ENCODE data around the gene HCN2. TPM values are rescaled to one million over a fixed set of nuclear protein-coding genes. Genes with fewer than 3 reads are reported as not detected.
"Not testable (repeated sequence)": the region's sequence is repeated elsewhere in the genome, so short reads cannot be mapped to it uniquely, and the experiment has no call there.

HCN2 gene
- total RNA-seq, 1 donor from 2014 or later, result 0.55 TPM

GRCh38 chr19:585146-585545 is 4.5 kb upstream of the HCN2 start:
- not testable (repeated sequence) for DNase-seq (ENCODE audit: low read depth)

GRCh38 chr19:585551-586110 is 4.0 kb upstream of the HCN2 start:
- DNase-seq (ENCODE audit: low read depth), result no peak

GRCh38 chr19:588093-588740 is 1.5 kb upstream of the HCN2 start:
- peak; percentile 44 for DNase-seq (ENCODE audit: low read depth)

GRCh38 chr19:588741-589692 is 664 bp upstream of the HCN2 start:
- no peak for DNase-seq (ENCODE audit: low read depth)

- no peak for DNase-seq (ENCODE audit: low read depth)
Measured at GRCh38 chr19:590396-590745, 690 bp downstream of the HCN2 start.

- DNase-seq (ENCODE audit: low read depth), result no peak
Measured at GRCh38 chr19:590750-591098, 1.0 kb downstream of the HCN2 start.

- DNase-seq (ENCODE audit: low read depth), result no peak
Measured at GRCh38 chr19:591099-591958, 1.6 kb downstream of the HCN2 start.

GRCh38 chr19:592101-592500 is 2.4 kb downstream of the HCN2 start:
- no peak for DNase-seq (ENCODE audit: low read depth)

- DNase-seq (ENCODE audit: low read depth), result no peak
Measured at GRCh38 chr19:593055-593454, 3.4 kb downstream of the HCN2 start.

- DNase-seq (ENCODE audit: low read depth), result no peak
Measured at GRCh38 chr19:593505-593904, 3.8 kb downstream of the HCN2 start.

- no peak for DNase-seq (ENCODE audit: low read depth)
Measured at GRCh38 chr19:594265-594870, 4.7 kb downstream of the HCN2 start.

- no peak for DNase-seq (ENCODE audit: low read depth)
Measured at GRCh38 chr19:595326-596262, 5.9 kb downstream of the HCN2 start.

- DNase-seq (ENCODE audit: low read depth), result no peak
Measured at GRCh38 chr19:596263-596655, 6.6 kb downstream of the HCN2 start.

GRCh38 chr19:597406-598315 is 8.0 kb downstream of the HCN2 start:
- no peak for DNase-seq (ENCODE audit: low read depth)

GRCh38 chr19:601310-601709 is 11.6 kb downstream of the HCN2 start:
- DNase-seq (ENCODE audit: low read depth), result no peak

- DNase-seq (ENCODE audit: low read depth), result no peak
Measured at GRCh38 chr19:601790-602189, 12.1 kb downstream of the HCN2 start.

- no peak for DNase-seq (ENCODE audit: low read depth)
Measured at GRCh38 chr19:602391-603301, 13.0 kb downstream of the HCN2 start.

GRCh38 chr19:603302-603639 is 13.6 kb downstream of the HCN2 start:
- not testable (repeated sequence) for DNase-seq (ENCODE audit: low read depth)
